HL-60 (cell line): Measurements from ENCODE around the gene CFAP157.

Experiments used
- POLR2AphosphoS5 ChIP-seq: IDR thresholded peaks from 2 replicates; pipeline ENCODE4 v1.6.1; 2012; ENCODE audit warnings: low read depth
- SPI1 ChIP-seq: IDR thresholded peaks from 2 replicates; pipeline ENCODE4 v1.6.1; 2012; ENCODE audit warnings: low read depth, mild to moderate bottlenecking, borderline replicate concordance
- TF ChIP-seq, protein P1 (sequence below): IDR thresholded peaks from one replicate; pipeline ENCODE4 v1.5.1; 2011; ENCODE audit warnings: low read length, control low read depth, inconsistent platforms; ENCODE audit not compliant: insufficient read depth

DNA sequence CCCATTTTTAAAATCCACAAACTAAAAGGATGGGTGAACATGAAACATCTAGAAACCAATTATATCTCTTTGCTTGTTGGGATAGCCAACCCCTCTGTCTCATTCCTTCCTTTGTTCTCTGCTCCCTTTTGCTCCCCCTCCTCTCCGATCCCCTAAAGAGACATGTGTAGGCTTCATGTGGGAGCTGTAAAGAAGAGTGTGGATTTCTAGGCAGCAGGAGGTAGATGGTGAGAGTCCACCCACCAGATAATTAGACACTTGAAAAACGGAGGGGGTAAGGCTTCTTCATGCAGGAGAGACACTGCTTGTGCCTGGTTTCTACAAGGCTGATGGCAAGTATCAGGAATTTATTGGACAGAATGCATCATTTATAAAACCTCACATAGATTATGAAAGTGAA, 27.3 kb upstream of the CFAP157 start:
- TF ChIP-seq, protein P1, sequence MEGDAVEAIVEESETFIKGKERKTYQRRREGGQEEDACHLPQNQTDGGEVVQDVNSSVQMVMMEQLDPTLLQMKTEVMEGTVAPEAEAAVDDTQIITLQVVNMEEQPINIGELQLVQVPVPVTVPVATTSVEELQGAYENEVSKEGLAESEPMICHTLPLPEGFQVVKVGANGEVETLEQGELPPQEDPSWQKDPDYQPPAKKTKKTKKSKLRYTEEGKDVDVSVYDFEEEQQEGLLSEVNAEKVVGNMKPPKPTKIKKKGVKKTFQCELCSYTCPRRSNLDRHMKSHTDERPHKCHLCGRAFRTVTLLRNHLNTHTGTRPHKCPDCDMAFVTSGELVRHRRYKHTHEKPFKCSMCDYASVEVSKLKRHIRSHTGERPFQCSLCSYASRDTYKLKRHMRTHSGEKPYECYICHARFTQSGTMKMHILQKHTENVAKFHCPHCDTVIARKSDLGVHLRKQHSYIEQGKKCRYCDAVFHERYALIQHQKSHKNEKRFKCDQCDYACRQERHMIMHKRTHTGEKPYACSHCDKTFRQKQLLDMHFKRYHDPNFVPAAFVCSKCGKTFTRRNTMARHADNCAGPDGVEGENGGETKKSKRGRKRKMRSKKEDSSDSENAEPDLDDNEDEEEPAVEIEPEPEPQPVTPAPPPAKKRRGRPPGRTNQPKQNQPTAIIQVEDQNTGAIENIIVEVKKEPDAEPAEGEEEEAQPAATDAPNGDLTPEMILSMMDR = no peak
- TF ChIP-seq SPI1 (no peak), POLR2AphosphoS5 (no peak)
